Left hindlimb (tissue), 1 donor: ENCODE data around the gene USP10.

Experiments
- DNase-seq: peaks from one replicate; pipeline ENCODE4 v3.0.0-alpha.2; 2018

USP10 gene

DNA sequence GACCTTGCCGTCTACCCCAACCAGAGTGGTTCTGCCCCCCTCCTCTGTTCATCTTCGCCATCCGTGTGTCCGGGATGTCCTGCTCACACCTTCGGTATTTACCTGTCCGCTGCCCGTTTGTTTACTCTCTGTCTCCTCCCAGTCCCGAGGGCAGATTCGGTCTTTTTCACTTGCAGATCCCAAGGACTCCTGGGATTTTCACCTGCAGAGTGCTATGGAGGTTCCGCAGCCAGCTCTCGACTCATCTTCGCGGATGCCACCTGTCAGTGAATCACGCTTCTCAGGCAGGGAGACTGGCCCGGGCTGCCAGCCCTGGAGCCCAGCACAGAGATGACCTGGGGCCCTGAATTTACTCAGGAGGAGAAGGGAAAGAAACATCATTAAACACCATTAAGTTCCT is 128.1 kb downstream of the USP10 start:
- no peak for DNase-seq

GRCh38 chr16:84828322-84828721 is 128.5 kb downstream of the USP10 start:
- DNase-seq, result no peak
